CD14-positive monocyte (primary cell): ENCODE data around the gene FOXN1. TPM values are rescaled to one million over a fixed set of nuclear protein-coding genes. Genes with fewer than 3 reads are reported as not detected.

Experiments used
- DNase-seq, 3 donors: peaks; one replicate each; pipeline ENCODE4 v3.0.0-alpha.2; 2011 to 2022
- H2AFZ ChIP-seq: 2 replicates; pipeline ENCODE4 v1.6.0; 2012; ENCODE audit warnings: mild to moderate bottlenecking, low read depth, low read length, inconsistent platforms; ENCODE audit not compliant: insufficient read depth, poor library complexity, severe bottlenecking
- H3K27ac ChIP-seq, 2 donors: 1 replicate in 1 of 2; 2 replicates in 1 of 2; pipeline ENCODE4 v1.5.1; 2012 to 2013; ENCODE audit warnings: low read length in 2 of 2, control low read depth in 1 of 2, inconsistent platforms in 1 of 2, low read depth in 1 of 2, mild to moderate bottlenecking in 1 of 2
- H3K27me3 ChIP-seq, 2 donors: one replicate each; pipeline versions ENCODE4 v1.6.0 to v1.6.1; 2011 to 2013; ENCODE audit warnings: low read length in 2 of 2; ENCODE audit not compliant: control insufficient read depth in 2 of 2, insufficient read depth in 2 of 2
- H3K36me3 ChIP-seq, 2 donors: replicated peaks in 1 of 2; 1 replicate in 1 of 2; 2 replicates in 1 of 2; pipeline versions ENCODE4 v1.5.1 to v1.6.1; 2012 to 2013; ENCODE audit warnings: low read length in 2 of 2, control low read depth in 1 of 2, inconsistent platforms in 1 of 2, mild to moderate bottlenecking in 1 of 2; ENCODE audit not compliant: insufficient read depth in 2 of 2, control insufficient read depth in 1 of 2
- H3K4me1 ChIP-seq, 2 donors: 1 replicate in 1 of 2; 2 replicates in 1 of 2; pipeline versions ENCODE4 v1.5.1 to v1.6.1; 2012 to 2013; ENCODE audit warnings: low read length in 2 of 2, control low read depth in 1 of 2, inconsistent platforms in 1 of 2, mild to moderate bottlenecking in 1 of 2, moderate library complexity in 1 of 2; ENCODE audit not compliant: insufficient read depth in 2 of 2, control insufficient read depth in 1 of 2
- H3K4me2 ChIP-seq: replicated peaks from 2 replicates; pipeline ENCODE3; 2012; ENCODE audit warnings: low read length, moderate library complexity, mild to moderate bottlenecking; ENCODE audit not compliant: poor library complexity, severe bottlenecking; ENCODE audit errors: extremely low read depth
- H3K4me3 ChIP-seq, 3 experiments: fragments of 200-600 bp in 1 of 3; sonication (generic) in 1 of 3; replicated peaks in 1 of 3; 1 replicate in 2 of 3; 2 replicates in 1 of 3; pipeline ENCODE4 v1.5.1; 2011 to 2013; ENCODE audit warnings: low read length in 3 of 3, mild to moderate bottlenecking in 3 of 3, control low read depth in 2 of 3, low read depth in 2 of 3, inconsistent platforms in 1 of 3, moderate library complexity in 1 of 3
- H3K79me2 ChIP-seq: 2 replicates; pipeline ENCODE4 v1.6.0; 2012; ENCODE audit warnings: mild to moderate bottlenecking, control low read depth, inconsistent platforms, low read length, moderate library complexity; ENCODE audit not compliant: insufficient read depth
- H3K9ac ChIP-seq: 2 replicates; pipeline ENCODE4 v1.6.0; 2017; ENCODE audit warnings: low read length, mild to moderate bottlenecking; ENCODE audit not compliant: insufficient read depth, poor library complexity, severe bottlenecking
- H3K9me3 ChIP-seq, 2 donors: replicated peaks in 1 of 2; 1 replicate in 1 of 2; 2 replicates in 1 of 2; pipeline versions ENCODE4 v1.5.1 to v1.6.1; 2012 to 2013; ENCODE audit warnings: low read length in 2 of 2, control low read depth in 1 of 2; ENCODE audit not compliant: control insufficient read depth in 1 of 2, insufficient read depth in 1 of 2
- H4K20me1 ChIP-seq: 2 replicates; pipeline ENCODE4 v1.6.0; 2012; ENCODE audit warnings: mild to moderate bottlenecking, low read length, control low read depth, moderate library complexity; ENCODE audit not compliant: insufficient read depth
- H3K27ac Mint-ChIP-seq, 7 donors: one replicate each; pipeline ENCODE4 v1.8.0; 2020; ENCODE audit warnings: mild to moderate bottlenecking in 7 of 7, mixed read lengths in 7 of 7, moderate library complexity in 6 of 7, inconsistent platforms in 2 of 7
- H3K27me3 Mint-ChIP-seq, 3 donors: one replicate each; pipeline ENCODE4 v1.8.0; 2021 to 2022; ENCODE audit warnings: low read depth in 3 of 3, mild to moderate bottlenecking in 3 of 3, mixed read lengths in 3 of 3, moderate library complexity in 3 of 3, inconsistent platforms in 1 of 3
- H3K36me3 Mint-ChIP-seq, 2 donors: one replicate each; pipeline ENCODE4 v1.8.0; 2020; ENCODE audit warnings: mixed read lengths in 2 of 2, inconsistent platforms in 1 of 2, mild to moderate bottlenecking in 1 of 2
- H3K4me1 Mint-ChIP-seq: one replicate; pipeline ENCODE4 v1.8.0; 2020; ENCODE audit warnings: mild to moderate bottlenecking, mixed read lengths
- H3K4me3 Mint-ChIP-seq, 2 donors: one replicate each; pipeline ENCODE4 v1.8.0; 2020; ENCODE audit warnings: mild to moderate bottlenecking in 2 of 2, mixed read lengths in 2 of 2, moderate library complexity in 1 of 2
- H3K9me3 Mint-ChIP-seq, 7 donors: one replicate each; pipeline ENCODE4 v1.8.0; 2020 to 2022; ENCODE audit warnings: mixed read lengths in 7 of 7, mild to moderate bottlenecking in 6 of 7, moderate library complexity in 6 of 7, inconsistent platforms in 2 of 7
- WGBS: methylation state at CpG from one replicate; pipeline ENCODE4 v1.1.5; 2013; ENCODE audit warnings: missing lambda C conversion rate; ENCODE audit not compliant: insufficient coverage; 5-methylcytosine and 5-hydroxymethylcytosine counted together
- intact Hi-C, 2 donors: fragments of 100-400 bp; cut with micrococcal nuclease; formaldehyde crosslinking; loops; one replicate each; pipeline versions ENCODE4 v1.15.0 to v1.15.1; 2023
- polyA plus RNA-seq, 3 donors: library from polyadenylated mRNA; depleted of rRNA in 1 of 3; unstranded in 2 of 3; stranded (reverse) in 1 of 3; fragments of 300-500 nt in 2 of 3; fragments of >200 nt in 1 of 3; fragmentation: Illumina TruSeq in 2 of 3; gene quantifications; 1 replicate in 2 of 3; 2 replicates in 1 of 3; pipeline ENCODE4 v1.2.3, GENCODE V29; 2012 to 2021
- TF ChIP-seq, protein P1 (sequence below): fragments of 200-600 bp; IDR thresholded peaks from one replicate; pipeline ENCODE4 v1.8.0; 2022; ENCODE audit warnings: antibody characterized with exemption, mild to moderate bottlenecking

The FOXN1 gene
- polyA plus RNA-seq, 3 donors, result not detected

DNA sequence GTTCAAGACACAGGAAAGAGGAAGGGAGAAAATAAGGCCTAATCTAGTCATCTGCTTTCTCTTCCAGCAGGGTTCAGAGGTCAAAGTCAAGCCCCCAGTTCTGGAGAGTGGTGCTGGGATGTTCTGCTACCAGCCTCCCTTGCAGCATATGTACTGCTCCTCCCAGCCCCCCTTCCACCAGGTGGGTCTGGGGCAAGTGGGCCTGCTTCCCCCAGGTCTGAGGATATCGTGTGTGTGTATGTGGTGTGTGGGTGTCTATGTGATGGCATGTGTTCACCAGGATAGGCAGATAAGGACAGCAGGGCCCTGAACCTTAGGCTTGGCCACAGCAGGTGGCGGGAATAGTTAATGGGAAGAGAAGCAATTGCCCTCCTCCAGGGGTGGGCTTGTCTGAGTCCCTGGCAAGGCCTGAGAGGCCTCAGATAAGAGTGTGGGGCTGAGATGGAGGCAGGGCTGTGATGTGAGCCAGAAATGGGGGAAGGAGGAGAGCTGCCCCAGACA is 21.1 kb downstream of the FOXN1 start:
- Histone ChIP-seq H3K27ac (no peak overlapping the region), H3K36me3 (no peaks in the 10 kb centered on the region), H3K4me2 (no peak overlapping the region), H3K4me3 (no peak overlapping the region), H3K9me3 (no peaks in the 10 kb centered on the region), H3K79me2 (no peaks in the 10 kb centered on the region), H3K9ac (no peak overlapping the region), H3K4me1 (no peaks in the 10 kb centered on the region), H3K27me3 (no peaks in the 10 kb centered on the region), H2AFZ (no peak overlapping the region), H4K20me1 (no peaks in the 10 kb centered on the region)
- no peaks in the 10 kb centered on the region for H3K9me3 Mint-ChIP-seq
- H3K4me3 Mint-ChIP-seq, result peak overlapping the region in 1 of 2 donors; percentile 37
- intact Hi-C loops, result no loop called here
- H3K36me3 Mint-ChIP-seq, result no peaks in the 10 kb centered on the region
- no peak for DNase-seq
- 100% methylated on average over 2 of the region's 2 CpGs for WGBS
- H3K27me3 Mint-ChIP-seq, result peaks cover 2 to 9% (median 8%) of the 10 kb centered on the region in 3 donors
- no peaks in the 10 kb centered on the region for H3K4me1 Mint-ChIP-seq
- TF ChIP-seq, protein P1, sequence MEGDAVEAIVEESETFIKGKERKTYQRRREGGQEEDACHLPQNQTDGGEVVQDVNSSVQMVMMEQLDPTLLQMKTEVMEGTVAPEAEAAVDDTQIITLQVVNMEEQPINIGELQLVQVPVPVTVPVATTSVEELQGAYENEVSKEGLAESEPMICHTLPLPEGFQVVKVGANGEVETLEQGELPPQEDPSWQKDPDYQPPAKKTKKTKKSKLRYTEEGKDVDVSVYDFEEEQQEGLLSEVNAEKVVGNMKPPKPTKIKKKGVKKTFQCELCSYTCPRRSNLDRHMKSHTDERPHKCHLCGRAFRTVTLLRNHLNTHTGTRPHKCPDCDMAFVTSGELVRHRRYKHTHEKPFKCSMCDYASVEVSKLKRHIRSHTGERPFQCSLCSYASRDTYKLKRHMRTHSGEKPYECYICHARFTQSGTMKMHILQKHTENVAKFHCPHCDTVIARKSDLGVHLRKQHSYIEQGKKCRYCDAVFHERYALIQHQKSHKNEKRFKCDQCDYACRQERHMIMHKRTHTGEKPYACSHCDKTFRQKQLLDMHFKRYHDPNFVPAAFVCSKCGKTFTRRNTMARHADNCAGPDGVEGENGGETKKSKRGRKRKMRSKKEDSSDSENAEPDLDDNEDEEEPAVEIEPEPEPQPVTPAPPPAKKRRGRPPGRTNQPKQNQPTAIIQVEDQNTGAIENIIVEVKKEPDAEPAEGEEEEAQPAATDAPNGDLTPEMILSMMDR, result no peak
- peak overlapping the region in 1 of 7 donors; percentile 71 for H3K27ac Mint-ChIP-seq

DNA sequence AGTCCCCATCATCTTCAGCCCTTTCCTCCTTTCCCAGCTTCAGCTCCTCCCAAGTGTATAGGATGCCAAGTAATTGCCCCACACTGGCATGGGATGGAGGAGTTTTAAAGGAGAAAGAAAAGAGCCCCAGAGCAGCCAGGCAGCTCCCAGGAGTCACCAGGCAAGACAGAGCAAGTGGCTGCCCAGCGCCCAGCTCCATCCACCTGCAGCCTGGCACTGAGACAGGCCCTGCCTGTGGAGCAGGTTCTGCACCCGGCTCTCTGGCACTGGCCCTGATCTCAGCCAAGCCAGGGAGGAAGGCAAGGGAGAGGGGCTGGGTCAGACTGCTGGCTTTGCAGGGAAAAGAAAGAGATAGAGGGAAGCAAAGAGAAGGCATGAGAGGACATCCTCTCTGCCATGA is 21.7 kb downstream of the FOXN1 start:
- H3K9ac ChIP-seq, result no peak overlapping the region
- 100% methylated on average over 2 of the region's 2 CpGs for WGBS
- no peak for DNase-seq
- H3K36me3 ChIP-seq, result no peaks in the 10 kb centered on the region
- Mint-ChIP-seq H3K27ac (peak overlapping the region in 1 of 7 donors; percentile 71), H3K4me3 (no peak overlapping the region), H3K36me3 (no peaks in the 10 kb centered on the region), H3K9me3 (no peaks in the 10 kb centered on the region), H3K4me1 (no peaks in the 10 kb centered on the region), H3K27me3 (peaks cover 2 to 9% (median 8%) of the 10 kb centered on the region in 3 donors)
- H3K79me2 ChIP-seq, result no peaks in the 10 kb centered on the region
- TF ChIP-seq, protein P1, result no peak
- H4K20me1 ChIP-seq, result no peaks in the 10 kb centered on the region
- no peak overlapping the region for H3K4me3 ChIP-seq
- H3K4me2 ChIP-seq, result no peak overlapping the region
- H3K27ac ChIP-seq, result no peak overlapping the region
- no peaks in the 10 kb centered on the region for H3K27me3 ChIP-seq
- no peaks in the 10 kb centered on the region for H3K9me3 ChIP-seq
- intact Hi-C loops, result no loop called here
- H3K4me1 ChIP-seq, result no peaks in the 10 kb centered on the region
- no peak overlapping the region for H2AFZ ChIP-seq
